Measurements from ENCODE around the gene COA1. TPM values are rescaled to one million over a fixed set of nuclear protein-coding genes. Genes with fewer than 3 reads are reported as not detected.

Gene COA1
- total and polyA plus RNA-seq, 9 of the 15 experiments (the other 6 are each of a cell fraction or from before 2014, with no cell fraction given): 98.9 to 463 (median 181) TPM

GRCh38 chr7:43629857-43630256 lies 99.5 kb downstream of the COA1 start:
- Histone ChIP-seq H3K27me3 (ENCODE audit: control insufficient read depth in 2 of 2, insufficient read depth in 2 of 2, low read length in 2 of 2) (no peaks in the 10 kb centered on the region), H2AFZ (ENCODE audit: low read depth, low read length) (no peak overlapping the region), H3K79me2 (ENCODE audit: control insufficient read depth, insufficient read depth, low read length) (no peaks in the 10 kb centered on the region), H3K9ac (ENCODE audit: insufficient read depth in 1 of 2, low read depth in 2 of 2, low read length in 2 of 2) (no peak overlapping the region), H3K4me2 (ENCODE audit: insufficient read depth, low read length) (no peak overlapping the region), H3K9me1 (ENCODE audit: control insufficient read depth, insufficient read depth, low read length) (no peaks in the 10 kb centered on the region), H3K4me1 (replicated peaks in 1 of 2; ENCODE audit: control insufficient read depth in 2 of 2, insufficient read depth in 2 of 2, low read length in 2 of 2) (no peaks in the 10 kb centered on the region), H3K4me3 (no peak overlapping the region), H3K9me3 (replicated peaks; ENCODE audit: control insufficient read depth, insufficient read depth, low read depth, low read length) (no peaks in the 10 kb centered on the region), H4K20me1 (replicated peaks; ENCODE audit: control insufficient read depth, insufficient read depth, low read length) (no peaks in the 10 kb centered on the region), H3K36me3 (ENCODE audit: control insufficient read depth, insufficient read depth, low read length) (peaks cover 78% of the 10 kb centered on the region), H3K27ac (ENCODE audit: extremely low read depth, low read depth, low read length) (no peak overlapping the region)
- CTCF ChIA-PET (ENCODE audit: low intra/inter-chr PET ratio): no interaction called here
- BruUV-seq (replicated peaks): no TSS peak
- intact Hi-C loops (cut with micrococcal nuclease): no loop called here
- in situ Hi-C loops (cut with MboI): no loop called here
- WGBS (ENCODE audit: insufficient coverage, low coverage, missing lambda C conversion rate): 95% methylated on average over 6 of the region's 6 CpGs
- FAIRE-seq: no peak
- no peak for ATAC-seq
- DNase-seq (ENCODE audit: extremely low read depth in 1 of 4, low spot score in 3 of 4): no peak
- POLR2A ChIA-PET: interaction anchor here (1.1 to 1.4 kb wide), 2 partner anchors 9 to 10 kb away, joined by 4 to 5 read pairs; no protein-coding TSS in a partner anchor
- TF ChIP-seq SAFB2 (IDR thresholded peaks at IDR 0.05; ENCODE audit: borderline replicate concordance, low read depth, low read length, severe bottlenecking) (no peak), NFYB (IDR thresholded peaks at IDR 0.05; ENCODE audit: extremely low read depth, insufficient read length) (no peak), ZKSCAN3 (CRISPR knock-in tag; IDR thresholded peaks at IDR 0.05) (no peak), PML (IDR thresholded peaks at IDR 0.05; ENCODE audit: low read length) (no peak), ILK (tag; IDR thresholded peaks at IDR 0.05; ENCODE audit: borderline replicate concordance, low read depth) (no peak), NR2C1 (IDR thresholded peaks at IDR 0.05) (no peak), NR2C1 (tag; IDR thresholded peaks at IDR 0.05) (no peak), HDAC2 (IDR thresholded peaks at IDR 0.05) (no peak), ZNF561 (CRISPR knock-in tag; conservative IDR thresholded peaks at IDR 0.05) (no peak), U2AF2 (optimal IDR thresholded peaks at IDR 0.05; ENCODE audit: low read depth, low read length) (no peak), THAP7 (CRISPR knock-in tag; IDR thresholded peaks at IDR 0.05) (no peak), RBM14 (IDR thresholded peaks at IDR 0.05; ENCODE audit: borderline replicate concordance, insufficient read depth, low read depth, low read length) (no peak), PHF8 (IDR thresholded peaks at IDR 0.05; ENCODE audit: borderline replicate concordance, low read length) (no peak), MCM5 (IDR thresholded peaks at IDR 0.05; ENCODE audit: low read depth) (no peak), FOXK1 (CRISPR knock-in tag; IDR thresholded peaks at IDR 0.05; ENCODE audit: borderline replicate concordance) (no peak), CTCFL (IDR thresholded peaks at IDR 0.05; ENCODE audit: borderline replicate concordance, insufficient read depth, low read depth, low read length, poor library complexity, severe bottlenecking) (no peak), ESRRA (IDR thresholded peaks at IDR 0.05; ENCODE audit: borderline replicate concordance, low read depth) (no peak), EWSR1 (IDR thresholded peaks at IDR 0.05; ENCODE audit: borderline replicate concordance, low read depth, partially characterized antibody) (no peak), SNIP1 (IDR thresholded peaks at IDR 0.05; ENCODE audit: low read depth) (no peak), MTA1 (IDR thresholded peaks at IDR 0.05; ENCODE audit: borderline replicate concordance) (no peak)
